GM21717 (cell line): ENCODE results near the gene DARS1.

Source experiments
- ATAC-seq: cut with Tn5 transposase; IDR thresholded peaks from one replicate; pipeline ENCODE4 v1.9.1; 2021; ENCODE audit warnings: mild to moderate bottlenecking, moderate library complexity; ENCODE audit not compliant: unreplicated experiment

DARS1 gene

DNA sequence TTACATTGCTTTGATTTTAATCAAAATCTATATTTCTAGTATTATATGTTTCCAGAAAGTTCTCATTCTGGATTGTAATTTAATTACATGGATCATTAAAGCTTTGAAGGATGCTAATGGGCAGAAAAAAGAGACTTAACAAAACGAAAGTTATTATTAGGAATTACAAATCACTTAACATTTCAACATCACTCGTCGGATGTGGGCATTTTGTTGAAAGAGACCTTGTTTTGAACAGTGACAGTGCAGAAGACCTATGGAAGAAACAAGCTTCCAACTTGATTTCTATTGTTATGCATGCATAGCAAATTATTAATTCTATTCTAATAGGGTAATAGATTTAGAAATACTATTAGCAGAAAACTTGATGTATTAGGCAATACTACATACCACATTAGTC lies 31.4 kb upstream of the DARS1 start:
- ATAC-seq: no peak

- ATAC-seq: no peak
Observed at GRCh38 chr2:136016427-136016826, 31.0 kb upstream of the DARS1 start.

DNA sequence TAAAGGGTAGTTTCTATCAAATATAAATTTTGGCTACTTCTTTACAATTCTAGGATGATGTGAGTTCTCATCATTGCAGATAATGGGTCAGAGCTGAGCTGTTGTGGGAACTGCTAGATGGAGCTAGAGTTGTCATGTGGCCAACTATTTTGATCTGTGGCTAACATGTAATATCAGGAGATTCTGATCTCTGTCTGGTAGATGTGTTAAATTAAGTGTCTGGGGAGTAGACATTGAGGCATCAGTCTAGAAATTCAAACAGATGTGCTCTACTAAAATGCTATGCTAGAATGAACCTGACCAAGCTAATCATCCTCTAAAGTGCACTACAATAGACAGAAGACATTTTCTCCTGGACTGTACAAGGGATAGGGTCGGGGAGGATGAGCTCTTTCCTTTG lies 30.3 kb upstream of the DARS1 start:
- ATAC-seq: no peak

DNA sequence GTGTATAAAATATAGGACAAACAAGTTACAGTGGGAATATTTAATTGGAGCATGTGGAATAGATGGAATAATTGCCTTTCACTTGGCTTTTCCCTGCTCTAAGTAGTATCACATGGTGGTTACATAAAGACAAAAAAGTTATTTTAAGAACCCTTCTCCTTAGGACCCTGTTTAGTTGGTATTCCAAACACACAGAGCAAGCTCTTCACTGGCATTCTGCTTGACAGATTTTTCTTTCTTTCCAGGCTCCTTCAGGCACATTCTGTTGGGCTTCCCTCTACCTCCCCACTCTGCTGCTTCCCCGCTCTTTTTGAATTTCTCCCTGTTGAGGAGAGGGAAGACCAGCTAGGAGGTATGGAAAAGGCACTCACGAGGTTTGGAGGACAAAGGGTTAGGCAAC lies 29.0 kb upstream of the DARS1 start:
- ATAC-seq: no peak

DNA sequence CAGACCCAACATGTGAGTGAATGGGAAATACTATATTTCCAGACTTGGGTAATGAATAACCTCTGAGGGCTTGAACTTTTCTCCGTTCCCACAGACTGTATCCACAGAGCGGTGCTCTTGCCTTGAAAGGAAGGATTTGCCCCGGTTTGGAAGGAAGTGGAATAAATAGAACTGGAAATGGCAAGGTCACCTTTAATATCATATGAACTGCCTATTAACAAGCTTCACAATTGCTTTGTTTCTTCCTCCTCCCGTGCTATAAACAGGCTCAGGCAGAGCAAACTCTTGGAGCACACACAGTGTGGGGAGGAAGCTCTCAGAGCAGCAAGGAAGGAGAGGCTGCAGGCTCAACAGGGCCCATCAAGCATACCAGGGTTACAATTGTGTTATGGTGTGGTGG lies 28.5 kb upstream of the DARS1 start:
- ATAC-seq: no peak

- ATAC-seq: no peak
Observed at GRCh38 chr2:136013136-136013685, 27.8 kb upstream of the DARS1 start.

DNA sequence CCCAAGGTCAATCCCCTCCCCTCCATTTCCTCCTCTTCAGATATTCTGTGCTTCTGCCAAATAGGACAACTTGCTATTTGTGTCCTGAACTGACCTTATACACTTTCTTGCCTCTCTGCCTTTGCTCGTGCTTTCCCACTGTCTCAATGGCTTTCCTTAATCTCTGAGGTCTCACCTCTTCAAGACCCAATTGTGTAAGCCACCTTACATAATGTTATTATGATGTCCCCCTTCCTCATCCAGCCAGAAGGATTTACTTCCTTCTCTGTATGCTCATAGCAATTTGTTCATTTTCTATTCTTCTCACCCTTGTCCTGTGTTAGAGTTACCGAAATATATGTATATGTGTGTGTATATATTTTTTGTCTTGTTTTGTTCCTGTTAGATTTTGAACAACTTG lies 26.9 kb upstream of the DARS1 start:
- ATAC-seq: no peak

GRCh38 chr2:136010126-136010525 lies 24.7 kb upstream of the DARS1 start:
- ATAC-seq: no peak

DNA sequence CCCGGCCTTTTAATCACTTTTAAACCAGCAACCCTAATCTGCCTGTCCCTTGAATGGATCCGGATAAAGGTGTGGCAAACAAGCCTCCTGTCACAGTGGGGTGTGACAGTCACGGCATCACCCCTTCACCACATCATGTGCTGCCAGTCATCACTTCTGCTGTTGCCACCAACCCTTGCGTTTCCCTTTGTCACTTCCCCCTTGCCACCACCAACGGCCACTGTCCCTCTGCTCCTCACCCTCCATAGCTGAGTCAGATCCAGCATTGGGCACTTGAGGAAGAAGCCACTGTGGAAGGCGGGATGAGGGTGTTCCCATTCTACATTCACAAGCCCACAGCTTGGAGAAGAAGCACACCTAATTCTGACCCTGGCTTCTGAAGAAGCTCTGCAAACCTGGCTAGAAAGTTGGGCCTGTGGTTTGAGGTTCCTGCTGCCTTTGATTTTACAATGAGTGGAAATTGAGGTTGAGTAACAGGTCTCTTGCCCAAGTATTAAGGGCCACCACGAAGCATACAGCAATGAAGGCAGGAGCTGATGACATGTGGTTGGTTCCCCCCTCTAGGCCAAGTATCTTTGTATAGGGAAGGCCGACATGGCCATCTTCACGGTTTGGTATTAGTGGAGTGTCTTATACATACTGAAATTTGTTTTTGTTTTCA lies 22.9 kb upstream of the DARS1 start:
- ATAC-seq: no peak

GRCh38 chr2:136006658-136007057 lies 21.2 kb upstream of the DARS1 start:
- no peak for ATAC-seq

GRCh38 chr2:136005462-136006196 lies 20.2 kb upstream of the DARS1 start:
- ATAC-seq: peak; percentile 79

DNA sequence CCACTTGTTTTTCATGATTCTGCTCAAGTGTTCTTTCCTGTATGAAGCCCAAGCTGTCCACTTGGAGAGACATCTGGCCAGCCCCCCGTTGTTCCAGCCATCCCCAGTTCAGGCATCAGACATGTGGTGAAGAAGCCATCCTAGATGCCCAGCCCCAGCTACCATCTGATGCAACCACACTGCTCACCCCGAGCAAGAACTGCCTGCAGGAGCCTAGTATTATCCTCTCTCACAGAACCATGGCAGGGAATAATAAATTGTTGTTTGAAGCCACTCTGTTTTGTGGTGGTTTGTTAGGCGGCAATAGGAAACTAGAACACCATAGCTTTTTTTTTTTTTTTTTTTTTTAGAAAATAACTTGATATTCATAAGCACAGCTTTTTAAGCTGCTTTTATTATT lies 19.5 kb upstream of the DARS1 start:
- ATAC-seq: no peak

GRCh38 chr2:136001131-136001530 lies 15.7 kb upstream of the DARS1 start:
- ATAC-seq: no peak

GRCh38 chr2:136000502-136000901 lies 15.1 kb upstream of the DARS1 start:
- ATAC-seq: peak; percentile 65

DNA sequence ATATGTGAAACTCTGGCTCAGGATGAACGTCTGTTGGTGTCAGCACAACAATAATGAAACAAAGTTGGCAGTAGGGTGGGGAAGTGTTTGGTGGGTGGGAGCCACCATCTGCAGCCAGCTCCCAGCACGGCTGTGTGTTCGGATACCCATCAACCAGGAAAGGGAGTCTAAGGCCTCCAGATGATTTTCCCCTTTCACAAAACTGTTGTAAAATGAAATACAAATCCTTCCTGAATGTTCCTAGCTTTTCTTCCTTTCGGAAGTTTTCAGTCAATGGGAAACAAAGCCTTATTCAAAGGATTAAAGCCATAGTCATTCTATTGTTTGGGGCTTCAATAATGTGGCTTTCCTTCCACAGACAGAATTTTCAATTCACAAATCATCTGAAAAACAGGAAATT lies 14.5 kb upstream of the DARS1 start:
- ATAC-seq: no peak

DNA sequence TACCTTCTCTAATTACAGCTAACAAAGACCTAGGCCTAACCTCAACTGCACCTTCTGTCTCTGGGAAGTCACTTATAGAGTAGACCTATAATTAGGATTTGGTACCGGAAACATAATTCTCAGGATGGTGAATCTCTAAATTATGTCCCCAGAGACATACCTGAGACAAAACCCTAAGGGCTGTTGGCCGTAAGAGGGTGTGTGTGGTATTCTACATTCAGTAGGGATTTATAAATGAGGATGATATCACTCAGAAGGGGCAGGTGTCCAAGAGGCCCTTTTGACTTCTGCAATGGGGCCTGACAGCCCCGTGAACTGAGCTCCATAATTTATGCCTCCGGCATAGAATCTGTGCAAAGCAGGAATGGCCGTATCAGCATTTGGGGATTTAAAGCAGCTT lies 13.5 kb upstream of the DARS1 start:
- ATAC-seq: no peak

DNA sequence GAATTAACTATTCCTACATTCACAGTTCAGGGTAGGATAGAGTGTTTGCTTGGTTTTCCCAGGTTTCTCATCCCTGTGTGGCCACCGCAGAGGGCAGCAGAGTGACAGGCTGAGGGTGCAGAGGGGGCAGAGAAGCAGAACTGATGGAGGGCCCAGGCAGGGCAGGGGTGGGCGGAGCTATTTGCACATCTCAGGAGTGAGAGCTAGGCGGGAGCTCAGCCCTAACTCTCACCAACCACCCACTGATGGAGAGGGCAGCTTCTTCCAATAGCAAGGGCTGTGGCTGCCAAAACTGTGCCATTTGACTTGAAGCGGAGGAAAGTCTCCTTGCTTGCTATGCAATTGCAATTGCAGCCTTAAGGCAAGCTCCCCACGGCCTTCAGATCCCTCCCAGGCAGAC lies 12.0 kb upstream of the DARS1 start:
- peak; percentile 76 for ATAC-seq

- no peak for ATAC-seq
Observed at GRCh38 chr2:135996304-135996703, 10.9 kb upstream of the DARS1 start.

GRCh38 chr2:135994281-135994680 lies 8.9 kb upstream of the DARS1 start:
- no peak for ATAC-seq

- ATAC-seq: no peak
Observed at GRCh38 chr2:135993421-135993820, 8.0 kb upstream of the DARS1 start.

DNA sequence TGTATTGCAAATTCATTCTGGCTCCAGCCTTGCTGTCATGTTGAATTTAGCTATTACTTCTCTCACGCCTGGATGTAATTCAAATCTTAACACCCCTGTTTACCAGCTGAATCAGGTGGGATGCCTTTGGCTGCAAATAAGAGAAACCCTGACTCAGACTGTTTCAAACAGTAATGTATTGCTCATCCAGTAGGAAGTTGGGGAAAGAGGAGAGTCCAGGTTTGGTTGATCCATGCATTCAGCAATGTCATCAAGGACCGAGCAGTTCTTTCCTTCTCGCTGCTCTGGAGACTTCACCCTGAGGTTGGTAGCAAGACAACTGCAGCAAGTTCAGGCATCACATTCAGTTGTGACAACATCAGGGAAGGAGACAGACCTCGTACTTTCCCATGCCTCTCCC lies 6.4 kb upstream of the DARS1 start:
- no peak for ATAC-seq

- ATAC-seq: no peak
Observed at GRCh38 chr2:135987441-135987840, 2.0 kb upstream of the DARS1 start.
